Nucleus accumbens (tissue), 56 donors: ENCODE results near the gene ANKDD1A.

Source experiments
- DNase-seq, 56 donors: peaks; one replicate each; lab custom pipeline; 2025; lab: John Stamatoyannopoulos, UW

The ANKDD1A gene

GRCh38 chr15:64951777-64952418 is 40.2 kb downstream of the ANKDD1A start:
- no peak for DNase-seq

GRCh38 chr15:64954395-64954794 is 42.7 kb downstream of the ANKDD1A start:
- no peak for DNase-seq

GRCh38 chr15:64959128-64959527 is 47.4 kb downstream of the ANKDD1A start:
- no peak for DNase-seq

GRCh38 chr15:64960153-64960552 is 48.5 kb downstream of the ANKDD1A start:
- DNase-seq, result no peak

- DNase-seq, result no peak
These were observed 49.3 kb downstream of the ANKDD1A start for GRCh38 chr15:64961013-64961412.

GRCh38 chr15:64969401-64969800 is 57.7 kb downstream of the ANKDD1A start:
- DNase-seq, result no peak

GRCh38 chr15:64970698-64971097 is 59.0 kb downstream of the ANKDD1A start:
- DNase-seq, result no peak

- DNase-seq, result no peak
These were observed 63.7 kb downstream of the ANKDD1A start for GRCh38 chr15:64975390-64975789.

- peak in 28 of 56 donors; percentile 1 to 34 (median 12) for DNase-seq
These were observed 67.6 kb downstream of the ANKDD1A start for GRCh38 chr15:64979252-64979710.

GRCh38 chr15:64981812-64982431 is 70.2 kb downstream of the ANKDD1A start:
- no peak for DNase-seq

- no peak for DNase-seq
These were observed 70.8 kb downstream of the ANKDD1A start for GRCh38 chr15:64982472-64982871.

GRCh38 chr15:64985366-64986033 is 73.8 kb downstream of the ANKDD1A start:
- no peak for DNase-seq

- DNase-seq, result no peak
These were observed 75.4 kb downstream of the ANKDD1A start for GRCh38 chr15:64987136-64987535.

- peak; percentile 46 to 95 (median 86) for DNase-seq
These were observed 77.9 kb downstream of the ANKDD1A start, which contains the start of gene SPG21 for GRCh38 chr15:64989416-64990167. SPG21 (minus strand) TSS chr15:64989914; CDS start chr15:64983569, 6,345 bp downstream.

- DNase-seq, result peak in 4 of 56 donors; percentile 43 to 73 (median 56)
These were observed 78.4 kb downstream of the ANKDD1A start for GRCh38 chr15:64990168-64990470.

GRCh38 chr15:64991536-64992135 is 79.9 kb downstream of the ANKDD1A start:
- DNase-seq, result no peak

GRCh38 chr15:64993290-64993689 is 81.6 kb downstream of the ANKDD1A start:
- DNase-seq, result no peak

GRCh38 chr15:64997066-64997465 is 85.4 kb downstream of the ANKDD1A start:
- DNase-seq, result no peak

- DNase-seq, result no peak
These were observed 86.2 kb downstream of the ANKDD1A start for GRCh38 chr15:64997745-64998375.

- DNase-seq, result no peak
These were observed 93.3 kb downstream of the ANKDD1A start for GRCh38 chr15:65004993-65005392.
